Measurements from ENCODE around the gene PLB1.

DNA sequence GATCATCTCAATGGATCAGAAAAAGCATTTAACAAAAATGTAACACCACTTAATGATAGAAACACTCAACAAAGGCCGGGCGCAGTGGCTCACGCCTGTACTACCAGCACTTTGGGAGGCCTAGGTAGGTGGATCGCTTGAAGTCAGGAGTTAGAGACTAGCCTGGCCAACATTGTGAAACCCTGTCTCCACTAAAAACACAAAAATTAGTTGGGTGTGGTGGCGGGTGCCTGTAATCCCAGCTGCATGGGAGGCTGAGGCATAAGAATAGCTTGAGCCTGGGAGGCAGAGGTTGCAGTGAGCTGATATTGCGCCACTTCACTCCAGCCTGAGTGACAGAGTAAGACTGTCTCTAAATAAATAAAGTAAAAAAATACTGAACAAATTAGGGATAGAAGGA lies 74.6 kb downstream of the PLB1 start:
- TF ChIP-seq EZH2 (IDR thresholded peaks at IDR 0.05; ENCODE audit: borderline replicate concordance, insufficient read depth, low read length, poor library complexity, severe bottlenecking) (no peak), POLR2AphosphoS5 (IDR thresholded peaks at IDR 0.05) (no peak), EP300 (conservative IDR thresholded peaks at IDR 0.05; ENCODE audit: poor library complexity, severe bottlenecking) (no peak), MXI1 (conservative IDR thresholded peaks at IDR 0.05; ENCODE audit: poor library complexity, severe bottlenecking) (no peak), RAD21 (conservative IDR thresholded peaks at IDR 0.05) (no peak), SMC3 (conservative IDR thresholded peaks at IDR 0.05; ENCODE audit: poor library complexity) (no peak), TAF1 (IDR thresholded peaks at IDR 0.05; ENCODE audit: low read depth) (no peak)
- TF ChIP-seq, protein P1, sequence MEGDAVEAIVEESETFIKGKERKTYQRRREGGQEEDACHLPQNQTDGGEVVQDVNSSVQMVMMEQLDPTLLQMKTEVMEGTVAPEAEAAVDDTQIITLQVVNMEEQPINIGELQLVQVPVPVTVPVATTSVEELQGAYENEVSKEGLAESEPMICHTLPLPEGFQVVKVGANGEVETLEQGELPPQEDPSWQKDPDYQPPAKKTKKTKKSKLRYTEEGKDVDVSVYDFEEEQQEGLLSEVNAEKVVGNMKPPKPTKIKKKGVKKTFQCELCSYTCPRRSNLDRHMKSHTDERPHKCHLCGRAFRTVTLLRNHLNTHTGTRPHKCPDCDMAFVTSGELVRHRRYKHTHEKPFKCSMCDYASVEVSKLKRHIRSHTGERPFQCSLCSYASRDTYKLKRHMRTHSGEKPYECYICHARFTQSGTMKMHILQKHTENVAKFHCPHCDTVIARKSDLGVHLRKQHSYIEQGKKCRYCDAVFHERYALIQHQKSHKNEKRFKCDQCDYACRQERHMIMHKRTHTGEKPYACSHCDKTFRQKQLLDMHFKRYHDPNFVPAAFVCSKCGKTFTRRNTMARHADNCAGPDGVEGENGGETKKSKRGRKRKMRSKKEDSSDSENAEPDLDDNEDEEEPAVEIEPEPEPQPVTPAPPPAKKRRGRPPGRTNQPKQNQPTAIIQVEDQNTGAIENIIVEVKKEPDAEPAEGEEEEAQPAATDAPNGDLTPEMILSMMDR (IDR thresholded peaks at IDR 0.05; ENCODE audit: poor library complexity, severe bottlenecking), result no peak
- TF ChIP-seq, protein P2, sequence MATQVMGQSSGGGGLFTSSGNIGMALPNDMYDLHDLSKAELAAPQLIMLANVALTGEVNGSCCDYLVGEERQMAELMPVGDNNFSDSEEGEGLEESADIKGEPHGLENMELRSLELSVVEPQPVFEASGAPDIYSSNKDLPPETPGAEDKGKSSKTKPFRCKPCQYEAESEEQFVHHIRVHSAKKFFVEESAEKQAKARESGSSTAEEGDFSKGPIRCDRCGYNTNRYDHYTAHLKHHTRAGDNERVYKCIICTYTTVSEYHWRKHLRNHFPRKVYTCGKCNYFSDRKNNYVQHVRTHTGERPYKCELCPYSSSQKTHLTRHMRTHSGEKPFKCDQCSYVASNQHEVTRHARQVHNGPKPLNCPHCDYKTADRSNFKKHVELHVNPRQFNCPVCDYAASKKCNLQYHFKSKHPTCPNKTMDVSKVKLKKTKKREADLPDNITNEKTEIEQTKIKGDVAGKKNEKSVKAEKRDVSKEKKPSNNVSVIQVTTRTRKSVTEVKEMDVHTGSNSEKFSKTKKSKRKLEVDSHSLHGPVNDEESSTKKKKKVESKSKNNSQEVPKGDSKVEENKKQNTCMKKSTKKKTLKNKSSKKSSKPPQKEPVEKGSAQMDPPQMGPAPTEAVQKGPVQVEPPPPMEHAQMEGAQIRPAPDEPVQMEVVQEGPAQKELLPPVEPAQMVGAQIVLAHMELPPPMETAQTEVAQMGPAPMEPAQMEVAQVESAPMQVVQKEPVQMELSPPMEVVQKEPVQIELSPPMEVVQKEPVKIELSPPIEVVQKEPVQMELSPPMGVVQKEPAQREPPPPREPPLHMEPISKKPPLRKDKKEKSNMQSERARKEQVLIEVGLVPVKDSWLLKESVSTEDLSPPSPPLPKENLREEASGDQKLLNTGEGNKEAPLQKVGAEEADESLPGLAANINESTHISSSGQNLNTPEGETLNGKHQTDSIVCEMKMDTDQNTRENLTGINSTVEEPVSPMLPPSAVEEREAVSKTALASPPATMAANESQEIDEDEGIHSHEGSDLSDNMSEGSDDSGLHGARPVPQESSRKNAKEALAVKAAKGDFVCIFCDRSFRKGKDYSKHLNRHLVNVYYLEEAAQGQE (IDR thresholded peaks at IDR 0.05; ENCODE audit: borderline replicate concordance), result no peak

Data from neural cell (in vitro differentiated cells).